LNCaP clone FGC (cell line): Measurements from ENCODE around the gene GJC2.

Experiments used
- DNase-seq: peaks from one replicate; pipeline ENCODE4 v3.0.0-alpha.2; 2011; ENCODE audit warnings: low read depth
- H3K4me3 ChIP-seq: 2 replicates; pipeline ENCODE4 v1.5.1; 2011; ENCODE audit warnings: mild to moderate bottlenecking, low read depth, low read length, control low read depth
- CTCF ChIP-seq: IDR thresholded peaks from 2 replicates; pipeline ENCODE4 v1.5.1; 2012; ENCODE audit warnings: mild to moderate bottlenecking; ENCODE audit not compliant: control insufficient read depth, insufficient read depth; ENCODE audit errors: extremely low read depth

The GJC2 gene

GRCh38 chr1:228145463-228146416 lies 4.0 kb upstream of the GJC2 start:
- no peak for TF ChIP-seq CTCF
- DNase-seq, result no peak
- H3K4me3 ChIP-seq, result no peak overlapping the region

GRCh38 chr1:228146417-228147150 lies 3.1 kb upstream of the GJC2 start:
- DNase-seq, result no peak
- no peak overlapping the region for H3K4me3 ChIP-seq
- TF ChIP-seq CTCF, result no peak

- TF ChIP-seq CTCF, result no peak
- no peak for DNase-seq
- no peak overlapping the region for H3K4me3 ChIP-seq
Measured at GRCh38 chr1:228147151-228147693, 2.5 kb upstream of the GJC2 start.

GRCh38 chr1:228147768-228148167 lies 2.0 kb upstream of the GJC2 start:
- no peak for DNase-seq

GRCh38 chr1:228148196-228148861 lies 1.4 kb upstream of the GJC2 start:
- no peak for DNase-seq
- no peak overlapping the region for H3K4me3 ChIP-seq
- no peak for TF ChIP-seq CTCF

More at GRCh38 chr1:228147768-228148167, 2.0 kb upstream of the GJC2 start:
- no peak for TF ChIP-seq CTCF
- H3K4me3 ChIP-seq, result no peak overlapping the region

- TF ChIP-seq CTCF, result no peak
- DNase-seq, result no peak
- H3K4me3 ChIP-seq, result no peak overlapping the region
Measured at GRCh38 chr1:228148935-228149405, 760 bp upstream of the GJC2 start.
